K562 (cell line): ENCODE results near the gene ZNF490.
"Not testable (repeated sequence)": the region's sequence is repeated elsewhere in the genome, so short reads cannot be mapped to it uniquely, and the experiment has no call there.

Source experiments
- ELF1 ChIP-seq: fragments of 200-800 bp; sonication (Bioruptor generic); IDR thresholded peaks from 2 replicates; pipeline ENCODE4 v1.6.1; 2016; ENCODE audit warnings: missing genetic modification characterization, missing compliant biosample characterization
- GABPA ChIP-seq: fragments of 200-800 bp; sonication (Bioruptor generic); conservative IDR thresholded peaks from 2 replicates; pipeline ENCODE4 v1.6.1; 2016; ENCODE audit warnings: low read depth, missing genetic modification characterization, missing compliant biosample characterization

DNA sequence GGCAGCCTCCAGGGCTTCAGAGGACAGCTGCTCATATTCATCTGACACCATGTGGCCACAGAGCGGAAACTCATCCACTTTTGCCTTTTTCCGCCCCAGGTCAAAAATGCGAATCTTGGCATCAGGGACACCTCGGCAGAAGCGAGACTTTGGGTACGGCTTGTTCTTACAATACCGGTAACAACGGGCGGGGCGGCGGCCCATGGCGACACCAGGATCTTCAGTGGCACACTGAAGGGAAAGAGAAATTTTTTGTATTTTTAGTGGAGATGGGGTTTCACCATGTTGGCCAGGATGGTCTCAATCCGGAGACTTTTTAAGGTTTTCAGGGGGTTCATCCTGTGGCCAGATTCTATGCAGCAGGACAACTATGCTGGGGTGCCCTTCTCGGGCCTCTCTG, 33.1 kb upstream of the ZNF490 start:
- not testable (repeated sequence) for TF ChIP-seq ELF1 (tag); GABPA
